ENCODE data around the gene CASKIN1. TPM values are rescaled to one million over a fixed set of nuclear protein-coding genes. Genes with fewer than 3 reads are reported as not detected.

Gene CASKIN1
- total RNA-seq, 1 experiment from 2014 or later, result 7.9 TPM

DNA sequence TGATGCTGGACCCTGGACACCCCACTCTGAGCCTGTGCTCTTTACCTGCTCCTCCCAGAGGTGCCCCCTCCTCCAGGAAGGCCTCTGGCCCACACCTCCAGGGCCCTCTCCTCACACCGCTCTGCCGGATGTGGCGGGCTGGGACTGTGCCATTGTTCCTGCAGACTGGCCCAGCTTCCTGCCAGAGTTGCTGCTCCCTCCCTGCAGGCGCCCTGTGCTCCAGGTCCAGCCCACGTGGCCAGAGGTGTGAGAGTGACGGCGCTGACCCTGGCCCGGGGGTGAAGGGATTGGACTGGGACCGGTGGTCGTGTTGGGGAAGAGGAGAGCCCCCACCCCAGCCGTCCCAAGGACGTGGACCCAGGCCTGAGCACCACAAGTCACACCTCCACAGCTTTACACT lies 32.7 kb upstream of the CASKIN1 start:
- H3K4ac ChIP-seq (ENCODE audit: low read depth, low read length), result no peak overlapping the region

More for the DNA sequence above, 32.7 kb upstream of the CASKIN1 start:
- Histone ChIP-seq H3K14ac (ENCODE audit: insufficient read depth, low read length) (no peak overlapping the region), H3K18ac (ENCODE audit: insufficient read length, low read depth, low read length) (no peak overlapping the region), H2BK15ac (ENCODE audit: low read depth, low read length) (no peak overlapping the region), H2BK12ac (ENCODE audit: insufficient read length, low read depth, low read length) (no peak overlapping the region), H3K9ac (ENCODE audit: extremely low read depth, insufficient read length, low read length) (no peak overlapping the region), H3K4me1 (ENCODE audit: insufficient read depth, low read length) (no peaks in the 10 kb centered on the region), H3K27me3 (ENCODE audit: insufficient read depth, low read length) (no peaks in the 10 kb centered on the region), H3K9me3 (ENCODE audit: control insufficient read depth, low read depth, low read length) (no peaks in the 10 kb centered on the region), H3K79me2 (ENCODE audit: insufficient read depth, low read length) (peaks cover 5% of the 10 kb centered on the region; the same call in 1 of the 2 replicates), H4K20me1 (ENCODE audit: control insufficient read depth, insufficient read depth, insufficient read length) (no peaks in the 10 kb centered on the region), H3K79me1 (ENCODE audit: insufficient read depth, low read depth, low read length, poor library complexity, severe bottlenecking) (no peaks in the 10 kb centered on the region), H3K27ac (ENCODE audit: insufficient read length, low read depth, low read length) (no peak overlapping the region), H3K23ac (ENCODE audit: insufficient read length, low read depth, low read length) (no peak overlapping the region), H4K91ac (ENCODE audit: insufficient read length, low read depth, low read length) (no peak overlapping the region), H3K4me2 (ENCODE audit: insufficient read depth, insufficient read length, low read length) (no peak overlapping the region), H2BK20ac (ENCODE audit: low read depth, low read length, poor library complexity, severe bottlenecking) (no peak overlapping the region), H4K5ac (ENCODE audit: insufficient read length, low read depth, low read length) (no peak overlapping the region), H2BK120ac (ENCODE audit: low read depth, low read length, poor library complexity, severe bottlenecking) (no peak overlapping the region), H2BK5ac (ENCODE audit: insufficient read length, low read length) (no peak overlapping the region), H2AFZ (ENCODE audit: low read length) (no peak overlapping the region), H3T11ph (ENCODE audit: low read length) (no peak overlapping the region), H4K8ac (replicated peaks; ENCODE audit: insufficient read length, low read depth, low read length) (no peak overlapping the region), H2AK5ac (ENCODE audit: insufficient read length, low read length) (no peak overlapping the region), H3K23me2 (ENCODE audit: insufficient read length, low read depth, low read length, poor library complexity, severe bottlenecking) (no peaks in the 10 kb centered on the region), H3K56ac (ENCODE audit: insufficient read length, low read depth, low read length) (no peak overlapping the region)
- no peaks in the 10 kb centered on the region; the same call in 1 of the 2 replicates for H3K27me3 Mint-ChIP-seq (ENCODE audit: low read depth)
- peaks cover 3% of the 10 kb centered on the region in 2 experiments; a peak in 1 of 4 replicates for H3K4me1 Mint-ChIP-seq
- no CpG with 5 or more reads among the region's 12 CpGs for WGBS (ENCODE audit: extremely low coverage, insufficient read length, low lambda C conversion rate)
- H3K36me3 Mint-ChIP-seq (ENCODE audit: insufficient read depth in 1 of 3, low read depth in 3 of 3), result peaks cover 0 to 25% (median 14%) of the 10 kb centered on the region in 3 experiments; a peak in 6 of 7 replicates
- no peak overlapping the region for H3K27ac Mint-ChIP-seq
- DNase-seq, result no peak
- H3K9me3 Mint-ChIP-seq, result no peaks in the 10 kb centered on the region
- TF ChIP-seq, protein P1, sequence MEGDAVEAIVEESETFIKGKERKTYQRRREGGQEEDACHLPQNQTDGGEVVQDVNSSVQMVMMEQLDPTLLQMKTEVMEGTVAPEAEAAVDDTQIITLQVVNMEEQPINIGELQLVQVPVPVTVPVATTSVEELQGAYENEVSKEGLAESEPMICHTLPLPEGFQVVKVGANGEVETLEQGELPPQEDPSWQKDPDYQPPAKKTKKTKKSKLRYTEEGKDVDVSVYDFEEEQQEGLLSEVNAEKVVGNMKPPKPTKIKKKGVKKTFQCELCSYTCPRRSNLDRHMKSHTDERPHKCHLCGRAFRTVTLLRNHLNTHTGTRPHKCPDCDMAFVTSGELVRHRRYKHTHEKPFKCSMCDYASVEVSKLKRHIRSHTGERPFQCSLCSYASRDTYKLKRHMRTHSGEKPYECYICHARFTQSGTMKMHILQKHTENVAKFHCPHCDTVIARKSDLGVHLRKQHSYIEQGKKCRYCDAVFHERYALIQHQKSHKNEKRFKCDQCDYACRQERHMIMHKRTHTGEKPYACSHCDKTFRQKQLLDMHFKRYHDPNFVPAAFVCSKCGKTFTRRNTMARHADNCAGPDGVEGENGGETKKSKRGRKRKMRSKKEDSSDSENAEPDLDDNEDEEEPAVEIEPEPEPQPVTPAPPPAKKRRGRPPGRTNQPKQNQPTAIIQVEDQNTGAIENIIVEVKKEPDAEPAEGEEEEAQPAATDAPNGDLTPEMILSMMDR (conservative IDR thresholded peaks at IDR 0.05), result no peak
- H3K4me3 Mint-ChIP-seq, result no peak overlapping the region

All from H9 (cell line).